ENCODE results near the gene P2RX6. TPM values are rescaled to one million over a fixed set of nuclear protein-coding genes. Genes with fewer than 3 reads are reported as not detected.

The P2RX6 gene
- total and polyA plus RNA-seq, 2 experiments from 2014 or later = 1.6 to 2.2 TPM

DNA sequence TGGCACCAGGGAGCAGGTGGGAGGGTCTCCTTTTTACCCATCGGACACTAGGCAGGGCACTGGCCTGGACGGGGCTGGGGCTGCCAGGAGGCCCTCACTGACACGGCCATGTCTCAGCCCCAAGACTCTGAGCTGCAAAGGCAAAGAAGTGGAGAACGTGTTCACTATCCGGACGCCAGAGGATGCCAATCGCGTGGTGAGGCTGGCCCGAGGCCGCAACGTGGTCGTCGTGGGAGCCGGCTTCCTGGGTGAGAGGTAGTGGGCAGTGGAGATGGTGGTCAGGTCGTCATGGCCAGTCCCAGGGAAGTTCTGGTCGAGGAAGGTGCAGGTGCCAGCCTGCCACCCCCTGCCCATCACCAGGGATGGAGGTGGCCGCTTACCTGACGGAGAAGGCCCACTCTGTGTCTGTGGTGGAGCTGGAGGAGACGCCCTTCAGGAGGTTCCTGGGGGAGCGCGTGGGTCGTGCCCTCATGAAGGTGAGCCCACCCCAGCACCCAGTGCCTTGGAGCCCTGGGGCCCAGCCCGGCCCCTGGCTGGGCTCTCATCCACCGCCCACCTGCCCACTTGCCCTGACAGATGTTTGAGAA is 38.6 kb upstream of the P2RX6 start:
- H2AFZ ChIP-seq = no peak overlapping the region
- H3K27ac ChIP-seq = no peak overlapping the region
- no peaks in the 10 kb centered on the region for H3F3A ChIP-seq (ENCODE audit: insufficient read depth)
- H3K4me1 ChIP-seq (ENCODE audit: insufficient read depth) = peaks cover 4% of the 10 kb centered on the region
- no peak for DNase-seq
- H3K79me2 ChIP-seq (ENCODE audit: insufficient read depth) = 0 out of 2 replicates have a peak, but pooled peaks cover 4% of the 10 kb centered on the region
- in situ Hi-C loops (cut with MboI) = no loop called here
- H3K9ac ChIP-seq = no peak overlapping the region
- H3K9me3 ChIP-seq (ENCODE audit: low read depth) = no peaks in the 10 kb centered on the region
- no peaks in the 10 kb centered on the region for H3K36me3 ChIP-seq (ENCODE audit: low read depth)
- H3K9me2 ChIP-seq (ENCODE audit: insufficient read depth) = no peaks in the 10 kb centered on the region
- no peak overlapping the region for H3K4me3 ChIP-seq
- TF ChIP-seq EZH2 (IDR thresholded peaks at IDR 0.05; ENCODE audit: insufficient read depth, poor library complexity, severe bottlenecking) (no peak), EZH2phosphoT487 (IDR thresholded peaks at IDR 0.05; ENCODE audit: insufficient read depth, low read depth) (no peak)
- H4K20me1 ChIP-seq (ENCODE audit: insufficient read depth) = no peaks in the 10 kb centered on the region
- H3K27me3 ChIP-seq (replicated peaks; ENCODE audit: insufficient read depth) = no peaks in the 10 kb centered on the region
- no peak overlapping the region for H3K4me2 ChIP-seq (ENCODE audit: unreplicated experiment)
- 71 to 74% methylated on average over 24 of the region's 24 CpGs for WGBS, 2 experiments (ENCODE audit: low coverage in 1 of 2, low lambda C conversion rate in 2 of 2, missing lambda C conversion rate in 2 of 2)

DNA sequence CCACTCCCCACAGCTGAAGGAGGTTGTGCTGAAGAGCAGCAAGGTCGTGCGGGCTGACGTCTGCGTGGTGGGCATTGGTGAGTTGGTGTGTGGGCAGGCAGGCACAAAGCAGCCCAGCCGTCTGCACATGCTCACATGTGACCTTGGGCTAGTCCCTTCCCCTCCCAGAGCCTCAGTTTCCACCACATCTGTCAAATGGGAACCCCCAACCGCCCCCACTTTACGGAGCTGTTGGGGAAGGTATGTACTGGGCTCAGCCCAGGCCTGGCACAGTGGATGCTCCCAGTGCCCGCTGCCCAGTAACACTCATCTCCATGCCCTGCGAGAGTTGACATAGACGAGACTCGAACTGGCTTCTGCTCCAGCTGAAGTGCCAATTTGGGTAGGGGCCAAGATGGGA is 37.9 kb upstream of the P2RX6 start:
- Histone ChIP-seq H3K9ac (no peak overlapping the region), H3F3A (ENCODE audit: insufficient read depth) (no peaks in the 10 kb centered on the region), H3K27me3 (replicated peaks; ENCODE audit: insufficient read depth) (no peaks in the 10 kb centered on the region), H3K9me2 (ENCODE audit: insufficient read depth) (no peaks in the 10 kb centered on the region), H3K9me3 (ENCODE audit: low read depth) (no peaks in the 10 kb centered on the region), H3K4me2 (ENCODE audit: unreplicated experiment) (no peak overlapping the region), H3K4me1 (ENCODE audit: insufficient read depth) (peaks cover 6% of the 10 kb centered on the region), H3K4me3 (no peak overlapping the region), H2AFZ (no peak overlapping the region), H3K27ac (no peak overlapping the region), H3K36me3 (ENCODE audit: low read depth) (no peaks in the 10 kb centered on the region), H3K79me2 (ENCODE audit: insufficient read depth) (0 out of 2 replicates have a peak, but pooled peaks cover 4% of the 10 kb centered on the region), H4K20me1 (ENCODE audit: insufficient read depth) (no peaks in the 10 kb centered on the region)
- in situ Hi-C loops (cut with MboI) = no loop called here
- 72 to 74% methylated on average over 11 of the region's 11 CpGs for WGBS, 2 experiments (ENCODE audit: low coverage in 1 of 2, low lambda C conversion rate in 2 of 2, missing lambda C conversion rate in 2 of 2)
- TF ChIP-seq EZH2 (IDR thresholded peaks at IDR 0.05; ENCODE audit: insufficient read depth, poor library complexity, severe bottlenecking) (no peak), EZH2phosphoT487 (IDR thresholded peaks at IDR 0.05; ENCODE audit: insufficient read depth, low read depth) (no peak)
- no peak for DNase-seq

DNA sequence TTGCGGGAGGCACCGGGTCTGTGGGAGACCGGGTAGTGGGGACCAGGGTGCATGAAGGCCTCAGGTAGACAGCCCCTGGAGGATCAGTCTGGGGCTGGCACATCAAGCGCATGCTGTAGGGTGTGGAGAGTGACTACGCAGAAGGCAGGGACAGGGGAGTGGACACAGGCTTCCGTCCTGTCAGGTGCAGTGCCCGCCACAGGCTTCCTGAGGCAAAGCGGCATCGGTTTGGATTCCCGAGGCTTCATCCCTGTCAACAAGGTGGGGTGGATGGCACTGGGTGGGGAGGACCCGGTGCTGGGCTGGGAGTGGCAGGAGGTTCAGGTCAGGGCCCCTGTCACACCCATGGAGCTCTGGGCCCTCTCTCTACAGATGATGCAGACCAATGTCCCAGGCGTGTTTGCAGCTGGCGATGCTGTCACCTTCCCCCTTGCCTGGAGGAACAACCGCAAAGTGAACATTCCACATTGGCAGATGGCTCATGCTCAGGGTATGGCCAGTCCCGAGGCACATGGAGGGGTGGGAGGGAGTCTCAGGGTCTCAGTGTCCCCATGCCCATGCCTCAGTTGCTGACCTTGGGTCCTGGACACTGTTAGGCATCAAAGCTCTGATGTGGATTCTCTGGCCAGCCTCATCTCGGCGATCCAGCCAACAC is 37.3 kb upstream of the P2RX6 start:
- 72 to 74% methylated on average over 15 to 17 of the region's 17 CpGs for WGBS, 2 experiments (ENCODE audit: low coverage in 1 of 2, low lambda C conversion rate in 2 of 2, missing lambda C conversion rate in 2 of 2)
- H3K36me3 ChIP-seq (ENCODE audit: low read depth) = no peaks in the 10 kb centered on the region
- in situ Hi-C loops (cut with MboI) = no loop called here
- no peak overlapping the region for H3K9ac ChIP-seq
- peaks cover 9% of the 10 kb centered on the region for H3K79me2 ChIP-seq (ENCODE audit: insufficient read depth)
- no peaks in the 10 kb centered on the region for H4K20me1 ChIP-seq (ENCODE audit: insufficient read depth)
- H3K27ac ChIP-seq = no peak overlapping the region
- no peak overlapping the region for H2AFZ ChIP-seq
- H3K9me2 ChIP-seq (ENCODE audit: insufficient read depth) = no peaks in the 10 kb centered on the region
- no peaks in the 10 kb centered on the region for H3K27me3 ChIP-seq (replicated peaks; ENCODE audit: insufficient read depth)
- H3K9me3 ChIP-seq (ENCODE audit: low read depth) = no peaks in the 10 kb centered on the region
- no peak for DNase-seq
- H3F3A ChIP-seq (ENCODE audit: insufficient read depth) = no peaks in the 10 kb centered on the region
- TF ChIP-seq EZH2phosphoT487 (IDR thresholded peaks at IDR 0.05; ENCODE audit: insufficient read depth, low read depth) = no peak
- TF ChIP-seq EZH2 (IDR thresholded peaks at IDR 0.05; ENCODE audit: insufficient read depth, poor library complexity, severe bottlenecking) = no peak
- H3K4me2 ChIP-seq (ENCODE audit: unreplicated experiment) = no peak overlapping the region
- H3K4me3 ChIP-seq = no peak overlapping the region
- peaks cover 6% of the 10 kb centered on the region for H3K4me1 ChIP-seq (ENCODE audit: insufficient read depth)

DNA sequence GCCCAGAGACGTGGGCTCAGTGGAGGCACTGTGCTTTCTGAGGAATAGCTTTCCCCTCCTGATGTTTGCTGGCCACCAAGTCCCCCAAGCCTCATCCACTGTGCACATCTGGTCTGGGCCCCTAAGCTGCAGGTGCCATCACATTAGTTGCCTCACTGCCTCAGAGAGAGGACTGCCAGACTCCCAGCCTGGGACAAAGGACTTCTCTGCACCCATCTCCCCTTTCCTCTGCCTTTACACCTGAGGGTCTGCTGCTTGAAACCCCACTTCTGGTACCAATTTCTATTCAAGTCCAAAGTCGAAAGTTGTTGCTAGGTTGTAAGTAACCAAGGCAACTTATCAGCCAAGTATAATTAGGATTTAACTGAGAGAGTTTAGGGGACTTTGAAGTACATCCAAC is 36.5 kb upstream of the P2RX6 start:
- peaks cover 11% of the 10 kb centered on the region for H3K4me1 ChIP-seq (ENCODE audit: insufficient read depth)
- no peak overlapping the region for H3K9ac ChIP-seq
- peaks cover 17% of the 10 kb centered on the region for H3K79me2 ChIP-seq (ENCODE audit: insufficient read depth)
- H3K4me3 ChIP-seq = no peak overlapping the region
- no peaks in the 10 kb centered on the region for H3K27me3 ChIP-seq (replicated peaks; ENCODE audit: insufficient read depth)
- H3F3A ChIP-seq (ENCODE audit: insufficient read depth) = no peaks in the 10 kb centered on the region
- in situ Hi-C loops (cut with MboI) = no loop called here
- WGBS, 2 experiments (ENCODE audit: low coverage in 1 of 2, low lambda C conversion rate in 2 of 2, missing lambda C conversion rate in 2 of 2) = 34 to 43% methylated on average over 2 of the region's 2 CpGs
- DNase-seq = no peak
- H3K9me2 ChIP-seq (ENCODE audit: insufficient read depth) = no peaks in the 10 kb centered on the region
- no peak overlapping the region for H3K27ac ChIP-seq
- no peaks in the 10 kb centered on the region for H3K9me3 ChIP-seq (ENCODE audit: low read depth)
- no peak overlapping the region for H2AFZ ChIP-seq
- no peak for TF ChIP-seq EZH2phosphoT487 (IDR thresholded peaks at IDR 0.05; ENCODE audit: insufficient read depth, low read depth)
- no peak for TF ChIP-seq EZH2 (IDR thresholded peaks at IDR 0.05; ENCODE audit: insufficient read depth, poor library complexity, severe bottlenecking)
- no peaks in the 10 kb centered on the region for H3K36me3 ChIP-seq (ENCODE audit: low read depth)
- H4K20me1 ChIP-seq (ENCODE audit: insufficient read depth) = no peaks in the 10 kb centered on the region
- no peak overlapping the region for H3K4me2 ChIP-seq (ENCODE audit: unreplicated experiment)
